ENCODE data around the gene RTL1. TPM values are rescaled to one million over a fixed set of nuclear protein-coding genes. Genes with fewer than 3 reads are reported as not detected.

RTL1 gene
- total and polyA plus RNA-seq, 12 donors, result not detected

DNA sequence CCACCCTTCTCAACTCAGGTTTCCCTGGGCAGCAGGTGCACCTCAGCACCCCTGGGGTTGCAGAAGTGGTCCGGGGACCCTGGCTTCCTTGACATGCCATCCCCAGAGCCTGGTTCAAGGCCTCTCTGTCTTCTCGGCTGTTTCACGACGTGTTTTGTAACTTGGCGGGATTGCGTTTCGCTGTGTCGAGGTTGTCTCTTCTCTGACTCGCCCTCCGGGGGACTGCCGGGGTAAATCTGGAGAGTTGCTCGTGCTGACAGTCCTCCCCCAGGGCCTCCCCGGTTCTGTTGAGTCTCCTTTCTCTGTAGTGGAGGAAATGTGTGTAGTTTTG, 52.0 kb downstream of the RTL1 start:
- peaks cover 0 to 7% (median 0%) of the 10 kb centered on the region in 7 donors for H3K27me3 ChIP-seq
- peaks cover 0 to 9% (median 0%) of the 10 kb centered on the region in 9 donors for H3K4me1 ChIP-seq
- DNase-seq (no peak), ATAC-seq (peak in 1 of 8 donors; percentile 17)
- H3K36me3 ChIP-seq, result no peaks in the 10 kb centered on the region
- H3K9me3 ChIP-seq, result no peaks in the 10 kb centered on the region
- intact Hi-C loops (cut with DNase I), result loop anchor here in 2 of 10 donors (10.0 kb wide), 2 partner anchors 383 to 773 kb away; no protein-coding TSS in a partner anchor
- H3K4me3 ChIP-seq, result no peak overlapping the region
- no peak for TF ChIP-seq CTCF (IDR thresholded peaks at IDR 0.05)
- no peak overlapping the region for H3K27ac ChIP-seq
- WGBS, 2 donors, result 84% methylated on average over 13 of the region's 13 CpGs

GRCh38 chr14:100850841-100851585, 52.5 kb downstream of the RTL1 start:
- TF ChIP-seq CTCF (IDR thresholded peaks at IDR 0.05), result peak; percentile 40 to 85 (median 61)
- Histone ChIP-seq H3K4me1 (peaks cover 0 to 9% (median 0%) of the 10 kb centered on the region in 9 donors), H3K4me3 (no peak overlapping the region), H3K9me3 (no peaks in the 10 kb centered on the region), H3K36me3 (no peaks in the 10 kb centered on the region), H3K27me3 (peaks cover 0 to 13% (median 0%) of the 10 kb centered on the region in 7 donors), H3K27ac (no peak overlapping the region)
- intact Hi-C loops (cut with DNase I), result loop anchor here in 2 of 10 donors (10.0 kb wide), 2 partner anchors 384 to 774 kb away; no protein-coding TSS in a partner anchor
- ATAC-seq, result peak in 6 of 8 donors; percentile 42 to 72 (median 62)
- WGBS, 2 donors, result 71% methylated on average over 8 of the region's 8 CpGs
- peak; percentile 44 to 69 for DNase-seq

DNA sequence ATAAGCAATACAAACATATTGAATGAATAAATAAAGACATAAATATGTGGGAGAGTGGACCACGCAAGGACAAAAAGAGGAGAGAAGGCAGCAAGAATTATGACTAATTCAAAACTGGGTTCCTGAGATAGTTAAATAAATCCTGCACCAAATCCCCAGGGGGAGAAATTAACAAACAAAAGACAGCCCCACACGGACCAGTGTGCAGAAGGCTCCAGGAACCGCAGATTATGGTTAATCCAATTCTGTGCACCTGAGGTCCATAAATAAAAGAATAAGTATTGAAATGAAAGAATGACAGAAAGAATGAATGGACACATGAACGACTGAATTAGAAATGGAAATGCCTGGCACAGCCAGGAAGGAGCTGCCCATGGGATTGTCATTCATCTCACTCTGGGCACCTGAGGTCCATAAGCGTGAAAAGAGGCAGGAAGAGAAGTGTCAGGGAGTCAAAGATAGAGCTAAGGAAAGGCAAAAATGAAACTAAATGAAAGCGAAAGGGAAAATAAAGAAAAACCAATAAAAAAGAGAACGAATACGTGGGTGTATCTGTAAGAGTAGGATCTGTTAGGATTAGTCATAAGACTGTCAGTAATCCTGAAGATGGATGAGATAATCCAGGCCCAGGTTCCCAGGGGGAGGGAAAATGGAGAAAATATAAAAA, 54.3 kb downstream of the RTL1 start:
- intact Hi-C loops (cut with DNase I), result loop anchor here in 1 of 10 donors (5.0 kb wide), 1 partner anchor 778 kb away; no protein-coding TSS in a partner anchor
- Histone ChIP-seq H3K27ac (no peak overlapping the region), H3K4me3 (no peak overlapping the region), H3K27me3 (peaks cover 0 to 26% (median 6%) of the 10 kb centered on the region in 7 donors), H3K36me3 (no peaks in the 10 kb centered on the region), H3K4me1 (peaks cover 0 to 9% (median 0%) of the 10 kb centered on the region in 9 donors), H3K9me3 (no peaks in the 10 kb centered on the region)
- ATAC-seq (no peak), DNase-seq (no peak)
- 55 to 68% methylated on average over 8 of the region's 8 CpGs for WGBS, 2 donors
- no peak for TF ChIP-seq CTCF (IDR thresholded peaks at IDR 0.05)

- H3K4me1 ChIP-seq, result peaks cover 0 to 15% (median 0%) of the 10 kb centered on the region in 9 donors
- H3K4me3 ChIP-seq, result no peak overlapping the region
- H3K36me3 ChIP-seq, result no peaks in the 10 kb centered on the region
- no peaks in the 10 kb centered on the region for H3K9me3 ChIP-seq
- 91 to 93% methylated on average over 8 of the region's 8 CpGs for WGBS, 2 donors
- TF ChIP-seq CTCF (IDR thresholded peaks at IDR 0.05), result no peak
- no peak for DNase-seq
- ATAC-seq, result no peak
- H3K27me3 ChIP-seq, result peaks cover 0 to 31% (median 18%) of the 10 kb centered on the region in 7 donors
- no peak overlapping the region for H3K27ac ChIP-seq
- intact Hi-C loops (cut with DNase I), result loop anchor here in 1 of 10 donors (5.0 kb wide), 1 partner anchor 781 kb away; no protein-coding TSS in a partner anchor
Measured at GRCh38 chr14:100846309-100846859, 57.1 kb downstream of the RTL1 start.
